Stomach (tissue), 9 donors: Measurements from ENCODE around the gene PDE9A. TPM values are rescaled to one million over a fixed set of nuclear protein-coding genes. Genes with fewer than 3 reads are reported as not detected.

Experiments
- DNase-seq, 2 donors: peaks; one replicate each; pipeline versions ENCODE4 v3.0.0 to v3.0.0-alpha.2; 2013 to 2019
- H3K27ac ChIP-seq, 5 donors: fragments of 200-600 bp in 4 of 5; sonication (generic) in 4 of 5; one replicate each; pipeline ENCODE4 v1.5.1; 2013 to 2019; ENCODE audit warnings: mild to moderate bottlenecking in 1 of 5, moderate library complexity in 1 of 5
- H3K27me3 ChIP-seq, 3 donors: fragments of 200-600 bp; sonication (generic); one replicate each; pipeline ENCODE4 v1.5.1; 2017 to 2019; ENCODE audit warnings: mixed run types in 1 of 3
- H3K36me3 ChIP-seq, 4 donors: fragments of 200-600 bp; sonication (generic); 1 replicate in 3 of 4; 2 replicates in 1 of 4; pipeline ENCODE4 v1.5.1; 2016 to 2019
- H3K4me1 ChIP-seq, 4 donors: fragments of 200-600 bp; sonication (generic); one replicate each; pipeline ENCODE4 v1.5.1; 2016 to 2019
- H3K4me3 ChIP-seq, 4 donors: fragments of 200-600 bp; sonication (generic) in 3 of 4; one replicate each; pipeline ENCODE4 v1.5.1; 2016 to 2019; ENCODE audit warnings: mild to moderate bottlenecking in 1 of 4
- H3K9me3 ChIP-seq, 4 donors: fragments of 200-600 bp; sonication (generic); one replicate each; pipeline ENCODE4 v1.5.1; 2016 to 2019
- CTCF ChIP-seq, 7 experiments: fragments of 450-650 bp in 4 of 7; fragments of 200-600 bp in 3 of 7; sonication (generic) in 3 of 7; IDR thresholded peaks; one replicate each; pipeline ENCODE4 v1.5.1; 2016 to 2019; ENCODE audit warnings: antibody characterized with exemption in 7 of 7, control low read depth in 2 of 7, mild to moderate bottlenecking in 1 of 7
- EP300 ChIP-seq: sonication (generic); formaldehyde crosslinking; IDR thresholded peaks from one replicate; pipeline ENCODE4 v1.6.1; 2017; ENCODE audit warnings: antibody characterized with exemption
- POLR2A ChIP-seq, 4 donors: fragments of 450-650 bp; IDR thresholded peaks; one replicate each; pipeline ENCODE4 v1.6.1; 2016; ENCODE audit warnings: antibody characterized with exemption in 4 of 4, control low read depth in 2 of 4, mild to moderate bottlenecking in 1 of 4, moderate library complexity in 1 of 4
- POLR2AphosphoS5 ChIP-seq, 3 donors: sonication (generic); formaldehyde crosslinking; IDR thresholded peaks; one replicate each; pipeline ENCODE4 v1.6.1; 2016; ENCODE audit warnings: antibody characterized with exemption in 3 of 3
- WGBS, 5 donors: extraction: QIAGEN DNeasy Blood & Tissue Kit in 3 of 5; methylation state at CpG; one replicate each; pipeline versions ENCODE4 v1.1.5 to v1.1.7; 2013 to 2018; 5-methylcytosine and 5-hydroxymethylcytosine counted together
- intact Hi-C: fragments of 100-400 bp; cut with DNase I; formaldehyde crosslinking; loops from one replicate; pipeline ENCODE4 v1.15.1; 2023; ENCODE audit warnings: low total_unique reads
- polyA plus RNA-seq, 3 donors: library from polyadenylated mRNA; stranded (reverse); fragments of 200-250 nt; gene quantifications; one replicate each; pipeline ENCODE4 v1.2.3, GENCODE V29; 2013
- total RNA-seq, 5 donors: library from RNA; depleted of rRNA; stranded (reverse); fragments of >200 nt; gene quantifications; one replicate each; pipeline versions ENCODE4 v1.1.0 to v1.2.3, GENCODE V29; 2014 to 2016
- donor health status: healthy with polysubstance abuse.
- donor health status: Bipolar disorder and iron deficiency.
- donor health status: healthy.

PDE9A gene
- total and polyA plus RNA-seq, 8 donors = 6.4 to 77.1 (median 11.9) TPM

DNA sequence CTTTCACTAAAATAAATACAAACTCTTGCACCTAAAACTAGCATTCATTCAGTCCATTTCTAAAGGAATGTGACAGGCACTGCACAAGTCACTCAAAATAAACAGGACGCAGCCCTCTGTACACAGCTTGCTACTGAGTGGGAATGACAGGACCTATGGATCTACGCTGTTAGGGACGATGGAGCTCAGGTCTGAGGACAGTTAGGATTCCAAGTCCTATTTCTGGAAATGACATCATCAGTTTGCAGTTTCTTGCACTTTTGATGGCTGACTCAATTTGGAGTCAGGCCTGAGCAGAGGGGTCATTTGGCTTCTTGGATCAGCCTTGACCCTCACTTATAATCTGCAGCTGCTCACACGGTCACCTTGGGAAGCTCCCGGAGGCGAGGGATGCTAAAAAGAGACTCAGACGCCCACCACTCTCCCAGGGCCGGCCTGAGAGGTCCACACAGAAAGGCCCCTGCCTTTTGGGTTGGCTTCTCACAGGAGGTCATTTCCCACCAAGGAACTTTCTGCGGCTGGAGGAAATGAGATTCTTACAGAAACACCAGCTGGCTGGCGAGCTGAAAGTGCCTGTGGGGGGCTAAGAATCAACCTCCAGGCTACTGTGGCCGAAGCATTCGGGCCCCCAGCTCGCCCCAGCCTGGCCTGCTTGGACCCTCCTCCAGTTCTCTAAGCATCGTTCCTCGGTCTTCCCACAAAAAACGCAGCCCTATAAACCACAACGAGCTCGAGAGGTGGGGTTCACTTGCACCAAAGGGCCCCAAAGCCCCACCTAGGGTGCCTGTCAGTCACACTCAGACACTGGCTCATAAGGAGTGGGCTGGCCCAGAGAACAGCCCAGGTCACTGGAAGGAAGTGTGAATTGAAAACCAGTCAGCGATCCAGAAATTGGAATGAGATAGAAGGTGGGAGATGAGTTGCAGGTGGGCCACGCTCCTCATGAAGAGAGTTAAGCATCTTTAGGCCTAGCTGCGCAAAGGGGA, 8.9 kb upstream of the PDE9A start:
- intact Hi-C loops = no loop called here
- H3K4me1 ChIP-seq = peaks cover 0 to 18% (median 14%) of the 10 kb centered on the region in 4 donors
- H3K27me3 ChIP-seq = peaks cover 0 to 26% (median 0%) of the 10 kb centered on the region in 3 donors
- H3K36me3 ChIP-seq = no peaks in the 10 kb centered on the region
- TF ChIP-seq EP300 (no peak), POLR2A (IDR thresholded peaks at IDR 0.05) (no peak), CTCF (IDR thresholded peaks at IDR 0.05) (no peak), POLR2AphosphoS5 (IDR thresholded peaks at IDR 0.05) (no peak)
- no peak overlapping the region for H3K27ac ChIP-seq
- peak in 1 of 2 donors; percentile 67 for DNase-seq
- no peaks in the 10 kb centered on the region for H3K9me3 ChIP-seq
- WGBS, 5 donors = 64 to 81% (median 75%) methylated on average over 16 to 21 of the region's 21 CpGs
- H3K4me3 ChIP-seq = no peak overlapping the region

- Histone ChIP-seq H3K4me3 (no peak overlapping the region), H3K9me3 (no peaks in the 10 kb centered on the region), H3K36me3 (no peaks in the 10 kb centered on the region), H3K27me3 (peaks cover 0 to 28% (median 0%) of the 10 kb centered on the region in 3 donors), H3K27ac (no peak overlapping the region), H3K4me1 (peaks cover 0 to 14% (median 7%) of the 10 kb centered on the region in 4 donors)
- intact Hi-C loops = no loop called here
- no peak for DNase-seq
- TF ChIP-seq EP300 = no peak
- WGBS, 5 donors = 81 to 85% (median 83%) methylated on average over 26 to 28 of the region's 28 CpGs
Measured at GRCh38 chr21:42645211-42646075, 8.0 kb upstream of the PDE9A start.

- Histone ChIP-seq H3K9me3 (no peaks in the 10 kb centered on the region), H3K27ac (no peak overlapping the region), H3K36me3 (no peaks in the 10 kb centered on the region), H3K4me1 (peaks cover 0 to 6% (median under 1%) of the 10 kb centered on the region in 4 donors), H3K4me3 (no peak overlapping the region), H3K27me3 (peaks cover 0 to 30% (median 0%) of the 10 kb centered on the region in 3 donors)
- no peak for TF ChIP-seq EP300
- no peak for TF ChIP-seq POLR2A (IDR thresholded peaks at IDR 0.05)
- TF ChIP-seq POLR2AphosphoS5 (IDR thresholded peaks at IDR 0.05) = no peak
- TF ChIP-seq CTCF (IDR thresholded peaks at IDR 0.05) = no peak
- no peak for DNase-seq
- WGBS, 5 donors = 85 to 91% (median 88%) methylated on average over 14 of the region's 14 CpGs
- intact Hi-C loops = no loop called here
Measured at GRCh38 chr21:42646076-42646825, 7.2 kb upstream of the PDE9A start.

DNA sequence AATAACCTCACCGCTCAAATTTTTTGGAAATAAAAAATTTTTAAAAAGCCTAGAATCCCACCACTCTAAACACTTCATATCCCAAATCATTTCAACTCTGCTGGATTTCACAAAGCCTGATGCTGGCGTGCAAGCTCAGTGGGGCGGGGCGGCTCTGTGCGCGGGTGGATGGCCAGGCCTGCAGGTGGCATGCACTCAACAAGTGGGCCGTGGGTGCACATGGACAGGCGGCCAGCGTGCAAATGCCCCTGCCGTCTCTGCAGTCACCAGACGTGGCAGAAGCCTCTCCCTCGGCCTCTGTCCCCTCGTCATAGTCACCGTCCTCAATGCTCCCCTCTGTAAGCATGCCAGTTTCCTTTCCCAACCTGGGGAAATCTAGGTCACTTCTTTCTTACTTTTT, 6.6 kb upstream of the PDE9A start:
- no peaks in the 10 kb centered on the region for H3K36me3 ChIP-seq
- 89 to 91% (median 91%) methylated on average over 14 of the region's 14 CpGs for whole genome bisulfite sequencing, 5 donors
- no peak for DNase-seq
- no peaks in the 10 kb centered on the region for H3K9me3 ChIP-seq
- TF ChIP-seq CTCF (IDR thresholded peaks at IDR 0.05) (no peak), POLR2A (IDR thresholded peaks at IDR 0.05) (no peak), EP300 (no peak), POLR2AphosphoS5 (IDR thresholded peaks at IDR 0.05) (no peak)
- H3K27ac ChIP-seq = no peak overlapping the region
- H3K4me1 ChIP-seq = peaks cover 0 to 4% (median 1%) of the 10 kb centered on the region in 4 donors
- no peak overlapping the region for H3K4me3 ChIP-seq
- peaks cover 0 to 30% (median 0%) of the 10 kb centered on the region in 3 donors for H3K27me3 ChIP-seq
- intact Hi-C loops = no loop called here
